ENCODE data around the gene RAI1. TPM values are rescaled to one million over a fixed set of nuclear protein-coding genes. Genes with fewer than 3 reads are reported as not detected.

RAI1 gene
- total and polyA plus RNA-seq, 10 of the 15 experiments (the other 5 are each of a cell fraction or from before 2014, with no cell fraction given), result 0.66 to 37.7 (median 6.0) TPM

DNA sequence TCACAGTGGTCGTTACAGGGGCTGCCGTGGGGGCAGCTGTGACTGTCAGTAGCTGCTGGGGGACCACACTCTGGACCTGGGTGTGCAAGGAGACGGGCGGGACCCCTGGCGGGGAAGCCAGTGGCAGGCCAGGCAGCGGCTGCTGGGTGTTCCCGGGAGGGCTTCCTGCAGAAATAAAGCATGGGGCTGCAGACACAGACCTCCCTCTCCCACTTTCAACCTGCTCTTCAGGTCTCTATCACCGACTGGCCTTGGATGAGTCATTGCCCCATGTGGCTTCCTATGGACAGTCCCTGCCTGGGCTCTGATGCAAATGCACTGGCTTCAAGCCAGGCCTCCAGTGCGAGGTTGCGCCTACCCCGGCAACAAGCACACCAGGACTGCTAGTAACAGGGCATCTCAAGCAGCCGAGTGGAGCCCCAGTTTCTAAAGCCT is 138.3 kb downstream of the RAI1 start (continued):
- no peak for TF ChIP-seq MTA2 (IDR thresholded peaks at IDR 0.05; ENCODE audit: low read depth)
- TF ChIP-seq, protein P1, sequence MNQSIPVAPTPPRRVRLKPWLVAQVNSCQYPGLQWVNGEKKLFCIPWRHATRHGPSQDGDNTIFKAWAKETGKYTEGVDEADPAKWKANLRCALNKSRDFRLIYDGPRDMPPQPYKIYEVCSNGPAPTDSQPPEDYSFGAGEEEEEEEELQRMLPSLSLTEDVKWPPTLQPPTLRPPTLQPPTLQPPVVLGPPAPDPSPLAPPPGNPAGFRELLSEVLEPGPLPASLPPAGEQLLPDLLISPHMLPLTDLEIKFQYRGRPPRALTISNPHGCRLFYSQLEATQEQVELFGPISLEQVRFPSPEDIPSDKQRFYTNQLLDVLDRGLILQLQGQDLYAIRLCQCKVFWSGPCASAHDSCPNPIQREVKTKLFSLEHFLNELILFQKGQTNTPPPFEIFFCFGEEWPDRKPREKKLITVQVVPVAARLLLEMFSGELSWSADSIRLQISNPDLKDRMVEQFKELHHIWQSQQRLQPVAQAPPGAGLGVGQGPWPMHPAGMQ (IDR thresholded peaks at IDR 0.05; ENCODE audit: borderline replicate concordance), result no peak
- no peak for TF ChIP-seq CHD1 (IDR thresholded peaks at IDR 0.05; ENCODE audit: low read depth, low read length)
- TF ChIP-seq SIN3A (IDR thresholded peaks at IDR 0.05; ENCODE audit: low read depth, low read length), result no peak
- TF ChIP-seq SUPT20H (IDR thresholded peaks at IDR 0.05; ENCODE audit: borderline replicate concordance, control insufficient read depth, low read depth, low read length), result no peak
- TF ChIP-seq RFX5 (IDR thresholded peaks at IDR 0.05; ENCODE audit: low read depth, low read length), result no peak
- no peak for TF ChIP-seq GABPA (IDR thresholded peaks at IDR 0.05; ENCODE audit: low read depth)
- peak; percentile 58 for TF ChIP-seq MXI1 (IDR thresholded peaks at IDR 0.05; ENCODE audit: low read depth, low read length)
- TF ChIP-seq, protein P2, sequence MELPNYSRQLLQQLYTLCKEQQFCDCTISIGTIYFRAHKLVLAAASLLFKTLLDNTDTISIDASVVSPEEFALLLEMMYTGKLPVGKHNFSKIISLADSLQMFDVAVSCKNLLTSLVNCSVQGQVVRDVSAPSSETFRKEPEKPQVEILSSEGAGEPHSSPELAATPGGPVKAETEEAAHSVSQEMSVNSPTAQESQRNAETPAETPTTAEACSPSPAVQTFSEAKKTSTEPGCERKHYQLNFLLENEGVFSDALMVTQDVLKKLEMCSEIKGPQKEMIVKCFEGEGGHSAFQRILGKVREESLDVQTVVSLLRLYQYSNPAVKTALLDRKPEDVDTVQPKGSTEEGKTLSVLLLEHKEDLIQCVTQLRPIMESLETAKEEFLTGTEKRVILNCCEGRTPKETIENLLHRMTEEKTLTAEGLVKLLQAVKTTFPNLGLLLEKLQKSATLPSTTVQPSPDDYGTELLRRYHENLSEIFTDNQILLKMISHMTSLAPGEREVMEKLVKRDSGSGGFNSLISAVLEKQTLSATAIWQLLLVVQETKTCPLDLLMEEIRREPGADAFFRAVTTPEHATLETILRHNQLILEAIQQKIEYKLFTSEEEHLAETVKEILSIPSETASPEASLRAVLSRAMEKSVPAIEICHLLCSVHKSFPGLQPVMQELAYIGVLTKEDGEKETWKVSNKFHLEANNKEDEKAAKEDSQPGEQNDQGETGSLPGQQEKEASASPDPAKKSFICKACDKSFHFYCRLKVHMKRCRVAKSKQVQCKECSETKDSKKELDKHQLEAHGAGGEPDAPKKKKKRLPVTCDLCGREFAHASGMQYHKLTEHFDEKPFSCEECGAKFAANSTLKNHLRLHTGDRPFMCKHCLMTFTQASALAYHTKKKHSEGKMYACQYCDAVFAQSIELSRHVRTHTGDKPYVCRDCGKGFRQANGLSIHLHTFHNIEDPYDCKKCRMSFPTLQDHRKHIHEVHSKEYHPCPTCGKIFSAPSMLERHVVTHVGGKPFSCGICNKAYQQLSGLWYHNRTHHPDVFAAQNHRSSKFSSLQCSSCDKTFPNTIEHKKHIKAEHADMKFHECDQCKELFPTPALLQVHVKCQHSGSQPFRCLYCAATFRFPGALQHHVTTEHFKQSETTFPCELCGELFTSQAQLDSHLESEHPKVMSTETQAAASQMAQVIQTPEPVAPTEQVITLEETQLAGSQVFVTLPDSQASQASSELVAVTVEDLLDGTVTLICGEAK (IDR thresholded peaks at IDR 0.05; ENCODE audit: borderline replicate concordance), result no peak
- TF ChIP-seq SMAD1 (IDR thresholded peaks at IDR 0.05; ENCODE audit: low read depth, partially characterized antibody), result peak; percentile 72
- no peak for TF ChIP-seq BCL11A (IDR thresholded peaks at IDR 0.05; ENCODE audit: low read depth, low read length)
- TF ChIP-seq, protein P3, sequence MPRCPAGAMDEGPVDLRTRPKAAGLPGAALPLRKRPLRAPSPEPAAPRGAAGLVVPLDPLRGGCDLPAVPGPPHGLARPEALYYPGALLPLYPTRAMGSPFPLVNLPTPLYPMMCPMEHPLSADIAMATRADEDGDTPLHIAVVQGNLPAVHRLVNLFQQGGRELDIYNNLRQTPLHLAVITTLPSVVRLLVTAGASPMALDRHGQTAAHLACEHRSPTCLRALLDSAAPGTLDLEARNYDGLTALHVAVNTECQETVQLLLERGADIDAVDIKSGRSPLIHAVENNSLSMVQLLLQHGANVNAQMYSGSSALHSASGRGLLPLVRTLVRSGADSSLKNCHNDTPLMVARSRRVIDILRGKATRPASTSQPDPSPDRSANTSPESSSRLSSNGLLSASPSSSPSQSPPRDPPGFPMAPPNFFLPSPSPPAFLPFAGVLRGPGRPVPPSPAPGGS (IDR thresholded peaks at IDR 0.05; ENCODE audit: borderline replicate concordance, insufficient read depth, low read depth, low read length, poor library complexity, severe bottlenecking), result no peak
- no peak for TF ChIP-seq NFIC (IDR thresholded peaks at IDR 0.05; ENCODE audit: low read depth, low read length)
- TF ChIP-seq, protein P4, sequence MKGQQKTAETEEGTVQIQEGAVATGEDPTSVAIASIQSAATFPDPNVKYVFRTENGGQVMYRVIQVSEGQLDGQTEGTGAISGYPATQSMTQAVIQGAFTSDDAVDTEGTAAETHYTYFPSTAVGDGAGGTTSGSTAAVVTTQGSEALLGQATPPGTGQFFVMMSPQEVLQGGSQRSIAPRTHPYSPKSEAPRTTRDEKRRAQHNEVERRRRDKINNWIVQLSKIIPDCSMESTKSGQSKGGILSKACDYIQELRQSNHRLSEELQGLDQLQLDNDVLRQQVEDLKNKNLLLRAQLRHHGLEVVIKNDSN (IDR thresholded peaks at IDR 0.05; ENCODE audit: borderline replicate concordance, extremely low read length, insufficient read depth, low read depth, low read length), result peak; percentile 9
- TF ChIP-seq, protein P5, sequence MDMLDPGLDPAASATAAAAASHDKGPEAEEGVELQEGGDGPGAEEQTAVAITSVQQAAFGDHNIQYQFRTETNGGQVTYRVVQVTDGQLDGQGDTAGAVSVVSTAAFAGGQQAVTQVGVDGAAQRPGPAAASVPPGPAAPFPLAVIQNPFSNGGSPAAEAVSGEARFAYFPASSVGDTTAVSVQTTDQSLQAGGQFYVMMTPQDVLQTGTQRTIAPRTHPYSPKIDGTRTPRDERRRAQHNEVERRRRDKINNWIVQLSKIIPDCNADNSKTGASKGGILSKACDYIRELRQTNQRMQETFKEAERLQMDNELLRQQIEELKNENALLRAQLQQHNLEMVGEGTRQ (IDR thresholded peaks at IDR 0.05; ENCODE audit: borderline replicate concordance, low read depth, low read length), result no peak; the same call in 1 of the 2 replicates
- TF ChIP-seq IRF4 (IDR thresholded peaks at IDR 0.05; ENCODE audit: low read depth, low read length), result 0 out of 2 replicates have a peak, but pooled peaks have one; percentile 32
- no peak for TF ChIP-seq CBX5 (IDR thresholded peaks at IDR 0.05; ENCODE audit: low read depth)
- no peak for TF ChIP-seq TARDBP (IDR thresholded peaks at IDR 0.05; ENCODE audit: borderline replicate concordance)
- TF ChIP-seq DPF2 (IDR thresholded peaks at IDR 0.05), result peak; percentile 51; the same call in 1 of the 2 replicates
- TF ChIP-seq BHLHE40 (IDR thresholded peaks at IDR 0.05; ENCODE audit: borderline replicate concordance in 1 of 2, low read depth in 2 of 2, low read length in 1 of 2), result peak in 1 of 2 experiments; percentile 35; a peak in 1 of 4 replicates
- TF ChIP-seq CHD4 (IDR thresholded peaks at IDR 0.05), result no peak
- TF ChIP-seq FOXK2 (IDR thresholded peaks at IDR 0.05), result no peak
- peak; percentile 64; the same call in 1 of the 2 replicates for TF ChIP-seq JUND (IDR thresholded peaks at IDR 0.05; ENCODE audit: low read depth, low read length)
